Activated CD4-positive, CD25-positive, alpha-beta regulatory T cell (primary cell): Measurements from ENCODE around the gene SIL1.

Source experiments
- DNase-seq, 4 experiments: peaks; one replicate each; lab custom pipeline; 2025; lab: John Stamatoyannopoulos, UW

Gene SIL1

DNA sequence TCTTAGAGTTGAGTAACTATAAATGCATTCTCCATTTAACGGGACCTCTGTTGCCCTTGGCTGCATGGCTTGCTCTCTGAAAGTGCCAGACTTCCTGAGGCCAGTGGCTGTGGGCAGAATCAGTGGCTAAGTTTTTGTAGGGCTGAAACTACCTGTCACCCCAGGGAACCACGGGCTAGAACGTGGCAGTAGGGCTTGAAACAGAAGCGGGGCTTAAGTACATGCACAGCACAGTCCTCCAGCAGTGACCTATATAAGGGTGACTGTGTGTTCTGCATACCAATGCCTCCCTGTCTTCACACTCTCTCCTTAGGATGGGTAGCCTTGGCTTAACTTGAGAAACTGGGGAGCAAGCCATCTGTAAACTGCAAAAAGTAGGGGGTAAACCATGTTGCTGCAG is 279.5 kb downstream of the SIL1 start:
- DNase-seq = no peak

- no peak for DNase-seq
Measured at GRCh38 chr5:138914338-138914737, 283.8 kb downstream of the SIL1 start.

- DNase-seq = no peak
Measured at GRCh38 chr5:138913773-138914172, 284.4 kb downstream of the SIL1 start.

DNA sequence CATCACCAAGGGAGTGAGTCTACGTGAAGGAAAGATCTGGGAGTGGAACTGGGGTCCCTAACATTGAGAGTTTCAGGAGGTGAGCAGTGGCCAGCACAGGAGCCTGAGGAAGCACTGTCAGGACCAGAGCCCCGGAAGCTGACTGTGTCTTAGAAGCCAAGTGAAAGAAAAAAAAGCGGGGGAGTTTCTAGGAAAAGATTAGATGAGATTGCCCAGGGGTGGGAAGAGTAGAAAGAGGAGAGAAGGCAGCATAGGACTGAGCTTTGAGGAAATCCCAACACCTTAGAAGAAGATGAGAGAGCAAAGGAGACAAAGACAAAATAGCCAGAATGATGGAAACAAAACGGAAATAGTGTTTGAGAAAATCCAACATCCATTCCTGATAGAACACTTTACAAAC is 286.1 kb downstream of the SIL1 start:
- no peak for DNase-seq

GRCh38 chr5:138911441-138911840 is 286.7 kb downstream of the SIL1 start:
- no peak for DNase-seq

- DNase-seq = no peak
Measured at GRCh38 chr5:138910546-138911185, 287.5 kb downstream of the SIL1 start.

GRCh38 chr5:138909734-138910133 is 288.4 kb downstream of the SIL1 start:
- DNase-seq = no peak

- no peak for DNase-seq
Measured at GRCh38 chr5:138905541-138905940, 292.6 kb downstream of the SIL1 start.

DNA sequence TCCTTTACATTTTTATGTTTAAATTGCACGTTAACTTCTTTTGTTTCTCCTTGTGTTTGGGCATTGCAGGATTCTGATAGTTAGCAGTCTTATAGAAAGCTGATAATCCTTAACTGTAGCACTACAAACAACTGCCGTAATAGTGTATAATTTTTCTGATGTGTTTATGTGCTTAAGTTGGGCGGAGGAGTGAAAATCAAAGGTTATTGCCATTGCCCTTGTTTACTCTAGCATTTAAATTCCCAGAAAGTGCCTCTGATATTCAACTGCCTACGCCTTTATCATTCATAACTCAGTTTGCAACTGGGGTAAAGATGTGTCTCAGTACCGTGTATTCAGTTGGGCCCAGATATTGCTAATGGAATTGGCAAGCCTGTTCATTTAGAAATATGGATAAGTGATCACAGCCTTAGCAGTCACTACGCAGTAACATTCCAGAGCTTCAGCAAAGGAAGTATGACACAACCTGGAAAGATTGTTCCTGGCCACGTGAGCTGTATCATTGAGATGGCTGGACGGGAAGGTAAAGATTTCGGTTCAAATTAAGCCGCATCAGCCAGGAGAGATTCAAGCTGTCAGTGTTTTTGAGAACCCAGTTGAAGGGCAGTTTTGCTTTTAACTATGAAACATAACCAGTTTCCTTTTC is 294.9 kb downstream of the SIL1 start:
- no peak for DNase-seq

- no peak for DNase-seq
Measured at GRCh38 chr5:138901716-138902115, 296.5 kb downstream of the SIL1 start.

- no peak for DNase-seq
Measured at GRCh38 chr5:138900281-138900965, 297.7 kb downstream of the SIL1 start.

DNA sequence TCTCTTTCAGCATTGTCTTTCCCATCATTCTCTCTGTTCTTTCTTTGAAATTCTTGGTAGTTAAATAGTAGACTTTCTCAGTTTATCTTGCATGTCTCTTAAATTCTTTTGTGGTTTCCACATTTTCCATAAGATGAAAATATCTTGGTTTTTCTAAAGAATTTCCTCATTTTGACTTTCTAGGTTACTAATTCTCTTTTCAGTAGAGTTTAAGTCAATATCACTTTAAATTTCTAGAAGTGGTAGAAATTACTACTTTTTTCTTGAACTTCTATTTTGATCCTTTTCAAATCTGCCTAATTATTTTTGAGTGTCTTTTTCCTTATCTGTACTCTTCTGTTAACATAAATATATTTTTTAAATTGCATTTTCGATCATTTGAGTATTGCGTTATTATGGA is 299.4 kb downstream of the SIL1 start:
- no peak for DNase-seq

DNA sequence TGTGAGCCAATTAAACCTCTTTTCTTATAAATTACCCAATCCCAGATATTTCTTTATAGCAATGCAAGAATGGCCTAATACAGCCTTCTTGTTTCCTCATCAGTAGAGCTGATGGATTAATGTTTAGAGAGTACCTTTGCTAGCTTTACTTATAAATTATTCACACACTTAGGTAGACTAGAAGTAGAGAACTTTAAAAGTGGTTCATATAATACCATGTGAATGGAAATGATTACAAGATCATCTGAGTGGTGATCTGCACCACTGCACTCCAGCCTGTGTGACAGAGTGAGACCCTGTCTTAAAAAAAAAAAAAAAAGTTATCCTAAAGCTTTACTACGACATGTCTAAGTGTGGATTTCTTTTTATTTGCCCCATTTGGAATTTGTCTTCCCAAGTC is 299.9 kb downstream of the SIL1 start:
- DNase-seq = no peak
